ENCODE measurements around the gene PGBD5. TPM values are rescaled to one million over a fixed set of nuclear protein-coding genes. Genes with fewer than 3 reads are reported as not detected.
A peak's percentile ranks its signal among the peaks of the same experiment; 100 is the strongest.

Gene PGBD5
- total RNA-seq, 2 experiments from 2014 or later = not detected

DNA sequence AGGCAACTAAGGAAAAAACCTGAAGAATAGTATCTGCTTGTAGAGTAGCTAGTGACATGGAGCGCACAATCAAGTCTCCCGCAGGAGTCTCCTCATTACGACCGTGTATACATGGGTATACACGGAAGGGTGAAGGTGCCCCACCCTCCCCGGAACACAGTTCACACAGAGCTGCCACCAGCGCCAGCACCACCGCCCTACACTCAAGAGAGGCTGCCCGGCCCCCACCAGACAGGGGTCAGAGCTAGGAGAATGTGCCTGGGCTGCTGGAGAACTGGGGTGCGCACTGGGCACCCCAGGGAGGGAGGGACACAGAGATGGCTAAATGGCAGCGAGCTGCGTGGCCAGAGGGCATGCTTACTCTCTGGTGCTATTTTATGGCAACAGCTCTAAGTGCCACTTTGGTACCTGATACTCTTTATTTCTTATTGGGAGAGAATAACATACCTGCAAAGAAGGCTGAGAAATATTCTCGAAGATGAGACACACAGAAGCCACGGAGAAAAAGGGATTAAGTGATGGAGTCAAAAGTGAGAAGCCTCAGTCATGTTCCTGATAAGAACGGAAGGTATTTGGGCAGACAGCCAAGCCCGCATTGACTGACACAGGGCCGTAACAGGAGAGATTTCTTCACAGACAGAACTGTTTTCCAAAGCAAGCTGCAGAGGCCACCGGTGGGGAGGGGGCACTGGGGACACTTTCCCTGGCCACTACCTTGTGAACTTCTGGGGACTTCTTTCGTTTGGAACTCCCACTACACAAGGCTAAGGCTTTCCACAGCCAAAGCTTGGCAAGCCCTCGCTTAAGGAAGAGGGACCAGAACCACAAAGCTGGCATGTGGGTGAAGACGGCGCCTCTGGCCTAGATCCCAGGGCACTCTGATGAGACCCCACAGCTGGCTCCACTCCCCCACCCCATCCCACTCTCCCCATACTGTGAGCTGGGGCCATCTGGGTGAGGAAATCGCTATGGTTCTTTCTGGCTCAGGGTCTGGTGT, 108.0 kb downstream of the PGBD5 start:
- Mint-ChIP-seq H3K27me3 (ENCODE audit: low read depth) (peaks cover 1% of the 10 kb centered on the region), H3K4me1 (ENCODE audit: low read depth) (no peaks in the 10 kb centered on the region), H3K4me3 (no peak overlapping the region), H3K27ac (no peak overlapping the region), H3K9me3 (no peaks in the 10 kb centered on the region), H3K36me3 (ENCODE audit: low read depth) (no peaks in the 10 kb centered on the region)
- intact Hi-C loops (cut with micrococcal nuclease) = loop anchor here (10.0 kb wide), 1 partner anchor 813 kb away; the partner anchor contains the start of gene NUP133
- DNase-seq = no peak
- CTCF ChIA-PET = interaction anchor here (0.7 kb wide), 1 partner anchor 469 kb away, joined by 4 read pairs; no protein-coding TSS in a partner anchor

DNA sequence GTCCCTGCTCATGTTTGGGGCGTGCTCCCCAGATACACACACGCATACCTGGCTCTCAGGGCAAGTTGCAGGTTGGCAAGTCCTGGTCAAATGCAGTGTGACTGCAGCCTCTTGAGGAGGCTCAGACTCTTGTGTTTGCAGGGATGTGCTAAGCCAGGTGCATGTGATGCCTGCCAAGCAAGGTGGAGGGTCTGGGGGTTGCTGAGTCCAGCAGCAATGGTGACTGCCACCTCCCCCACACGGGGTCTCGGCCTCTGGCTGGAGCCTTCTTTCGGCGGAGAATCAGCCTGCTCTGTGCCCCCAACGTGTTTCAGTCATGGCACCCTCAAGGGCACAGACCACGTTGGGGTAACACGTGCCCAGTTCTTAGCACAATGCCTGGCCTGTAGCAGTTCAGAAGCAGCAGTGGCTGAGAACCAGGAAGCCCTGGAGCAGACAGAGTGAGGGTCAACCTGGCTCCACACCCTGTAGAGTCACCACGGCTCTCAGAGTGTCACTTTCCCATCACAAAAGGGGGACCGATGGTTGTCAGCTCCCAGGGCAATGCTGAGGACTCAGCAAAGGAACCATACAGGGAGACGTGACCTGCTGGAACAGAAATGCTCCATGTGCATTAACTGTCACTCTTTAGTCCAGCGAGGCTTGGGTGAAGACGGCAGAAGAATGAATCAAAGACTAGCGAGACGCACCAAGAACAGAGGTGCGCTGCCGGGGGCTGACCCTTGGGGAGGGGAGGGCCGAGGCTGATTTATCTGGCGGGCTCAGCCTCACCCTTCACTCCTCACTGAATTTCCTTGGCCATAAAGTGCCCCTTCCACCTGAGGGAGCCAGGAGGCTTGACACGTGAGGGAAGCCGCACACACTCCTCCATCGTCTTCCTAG, 109.0 kb downstream of the PGBD5 start:
- Mint-ChIP-seq H3K27ac (no peak overlapping the region), H3K9me3 (no peaks in the 10 kb centered on the region), H3K27me3 (ENCODE audit: low read depth) (peaks cover 4% of the 10 kb centered on the region), H3K4me1 (ENCODE audit: low read depth) (no peaks in the 10 kb centered on the region), H3K4me3 (no peak overlapping the region), H3K36me3 (ENCODE audit: low read depth) (no peaks in the 10 kb centered on the region)
- CTCF ChIA-PET = no interaction called here
- intact Hi-C loops (cut with micrococcal nuclease) = loop anchor here (10.0 kb wide), 1 partner anchor 812 kb away; the partner anchor contains the start of gene NUP133
- DNase-seq = no peak

DNA sequence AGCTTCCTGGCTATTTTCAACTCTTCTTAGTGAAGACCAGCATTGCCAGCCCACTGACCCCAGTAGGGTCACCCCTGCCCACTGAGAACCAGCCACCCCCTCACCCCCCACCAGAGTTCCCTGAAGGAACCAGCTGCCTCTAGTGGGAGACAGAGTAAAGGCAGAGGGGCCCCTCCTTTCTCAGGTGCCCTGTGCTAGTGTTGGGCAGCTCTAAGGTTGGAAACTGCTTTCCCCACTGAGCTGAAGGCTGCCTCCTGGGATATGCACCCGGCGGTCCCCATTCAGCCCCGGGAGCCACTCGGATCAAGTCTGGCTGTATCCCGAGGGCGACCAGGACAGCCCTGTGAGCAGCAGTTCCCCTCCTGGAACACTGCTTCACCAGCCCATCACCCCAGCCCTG, 111.0 kb downstream of the PGBD5 start:
- CTCF ChIA-PET = no interaction called here
- intact Hi-C loops (cut with micrococcal nuclease) = loop anchor here (10.0 kb wide), 1 partner anchor 810 kb away; the partner anchor contains the start of gene NUP133
- no peak overlapping the region for H3K4me3 Mint-ChIP-seq
- H3K36me3 Mint-ChIP-seq (ENCODE audit: low read depth) = no peaks in the 10 kb centered on the region
- H3K27ac Mint-ChIP-seq = no peak overlapping the region
- peaks cover 4% of the 10 kb centered on the region for H3K27me3 Mint-ChIP-seq (ENCODE audit: low read depth)
- no peaks in the 10 kb centered on the region for H3K9me3 Mint-ChIP-seq
- no peak for DNase-seq
- peaks cover 2% of the 10 kb centered on the region for H3K4me1 Mint-ChIP-seq (ENCODE audit: low read depth)

DNA sequence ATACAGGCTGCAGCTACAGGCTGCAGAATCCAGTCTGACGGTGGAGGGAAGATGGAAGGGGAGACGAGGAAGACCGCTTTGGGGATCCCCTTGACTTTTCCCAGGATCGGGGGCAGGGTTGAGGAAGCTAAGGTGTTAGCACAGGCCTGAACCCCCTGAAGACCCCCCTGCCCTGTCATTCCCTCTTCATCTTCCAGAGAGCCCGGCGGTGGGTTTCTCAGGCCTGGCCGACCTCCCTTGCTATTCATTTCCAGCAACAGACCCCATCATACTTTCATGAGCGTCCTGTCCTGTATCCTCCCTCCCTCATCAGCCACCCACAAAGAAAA, 112.0 kb downstream of the PGBD5 start:
- Mint-ChIP-seq H3K4me1 (ENCODE audit: low read depth) (peaks cover 2% of the 10 kb centered on the region), H3K4me3 (no peak overlapping the region), H3K27me3 (ENCODE audit: low read depth) (peaks cover 4% of the 10 kb centered on the region), H3K9me3 (no peaks in the 10 kb centered on the region), H3K36me3 (ENCODE audit: low read depth) (no peaks in the 10 kb centered on the region), H3K27ac (no peak overlapping the region)
- DNase-seq = no peak
- intact Hi-C loops (cut with micrococcal nuclease) = loop anchor here (5.0 to 10.0 kb wide), 2 partner anchors 147 to 809 kb away; partner anchors contain the start of gene NUP133
- CTCF ChIA-PET = interaction anchor here (1.3 kb wide), 1 partner anchor 9 kb away, joined by 3 read pairs; no protein-coding TSS in a partner anchor

DNA sequence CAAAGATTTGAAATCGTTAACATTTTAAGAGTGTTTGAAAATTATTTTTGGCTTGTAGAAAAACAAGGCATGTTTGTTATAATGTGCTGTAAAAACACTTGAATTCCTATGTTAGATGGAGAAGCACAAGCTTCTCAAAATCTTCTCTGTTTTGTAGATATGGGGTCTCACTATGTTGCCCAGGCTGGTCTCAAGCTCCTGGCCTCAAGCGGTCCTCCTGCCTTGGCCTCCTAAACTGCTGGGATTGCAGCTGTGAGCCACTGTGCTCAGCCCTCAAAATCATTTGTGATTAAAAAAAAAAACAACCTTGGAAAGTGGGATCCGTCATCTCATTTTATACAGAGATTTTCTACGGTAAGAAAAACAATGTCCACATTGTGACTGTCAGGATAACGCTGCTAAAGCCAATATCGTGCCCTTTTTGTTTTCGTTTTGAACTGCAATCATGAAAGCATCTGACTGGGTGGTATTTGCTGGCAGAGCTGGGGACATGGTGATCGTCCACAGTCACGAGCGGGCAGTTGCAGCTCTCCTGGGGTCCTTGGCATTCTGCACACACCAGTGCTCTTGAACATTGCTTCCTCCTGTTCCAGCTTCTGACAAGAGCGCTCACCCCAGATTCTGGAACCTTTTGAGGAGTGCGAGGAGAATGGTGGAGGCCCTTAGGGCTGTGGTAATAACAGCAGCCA, 112.5 kb downstream of the PGBD5 start:
- H3K27me3 Mint-ChIP-seq (ENCODE audit: low read depth) = peaks cover 4% of the 10 kb centered on the region
- CTCF ChIA-PET = interaction anchor here (1.3 to 2.9 kb wide), 2 partner anchors 8 to 652 kb away, joined by 3 to 13 read pairs; no protein-coding TSS in a partner anchor
- H3K9me3 Mint-ChIP-seq = no peaks in the 10 kb centered on the region
- no peak overlapping the region for H3K4me3 Mint-ChIP-seq
- H3K27ac Mint-ChIP-seq = no peak overlapping the region
- no peak for DNase-seq
- no peaks in the 10 kb centered on the region for H3K36me3 Mint-ChIP-seq (ENCODE audit: low read depth)
- H3K4me1 Mint-ChIP-seq (ENCODE audit: low read depth) = peaks cover 2% of the 10 kb centered on the region
- intact Hi-C loops (cut with micrococcal nuclease) = loop anchor here (5.0 to 10.0 kb wide), 2 partner anchors 146 to 809 kb away; partner anchors contain the start of gene NUP133

DNA sequence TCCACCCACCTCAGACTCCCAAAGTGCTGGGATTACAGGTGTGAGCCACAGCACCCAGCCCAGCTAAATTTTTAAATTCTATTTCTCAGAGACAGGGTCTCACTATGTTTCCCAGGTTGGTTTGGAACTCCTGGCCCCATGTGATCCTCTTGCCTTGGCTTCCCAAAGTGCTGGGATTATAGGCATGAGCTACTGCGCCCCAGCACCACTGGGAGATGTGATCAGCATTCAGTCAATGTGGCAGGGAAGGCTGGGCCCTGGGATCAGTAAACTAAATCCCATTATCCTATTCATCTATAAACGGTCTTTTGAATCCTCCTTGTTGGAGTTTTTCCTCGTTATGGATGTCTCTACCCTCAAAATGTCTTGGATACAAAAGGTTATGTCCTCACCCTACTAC, 113.5 kb downstream of the PGBD5 start:
- Mint-ChIP-seq H3K36me3 (ENCODE audit: low read depth) (no peaks in the 10 kb centered on the region), H3K4me1 (ENCODE audit: low read depth) (peaks cover 2% of the 10 kb centered on the region), H3K9me3 (no peaks in the 10 kb centered on the region), H3K27ac (no peak overlapping the region), H3K4me3 (no peak overlapping the region), H3K27me3 (ENCODE audit: low read depth) (peaks cover 4% of the 10 kb centered on the region)
- DNase-seq = no peak
- CTCF ChIA-PET = interaction anchor here (2.9 kb wide), 1 partner anchor 651 kb away, joined by 13 read pairs; no protein-coding TSS in a partner anchor
- intact Hi-C loops (cut with micrococcal nuclease) = loop anchor here (5.0 to 10.0 kb wide), 2 partner anchors 145 to 808 kb away; partner anchors contain the start of gene NUP133

DNA sequence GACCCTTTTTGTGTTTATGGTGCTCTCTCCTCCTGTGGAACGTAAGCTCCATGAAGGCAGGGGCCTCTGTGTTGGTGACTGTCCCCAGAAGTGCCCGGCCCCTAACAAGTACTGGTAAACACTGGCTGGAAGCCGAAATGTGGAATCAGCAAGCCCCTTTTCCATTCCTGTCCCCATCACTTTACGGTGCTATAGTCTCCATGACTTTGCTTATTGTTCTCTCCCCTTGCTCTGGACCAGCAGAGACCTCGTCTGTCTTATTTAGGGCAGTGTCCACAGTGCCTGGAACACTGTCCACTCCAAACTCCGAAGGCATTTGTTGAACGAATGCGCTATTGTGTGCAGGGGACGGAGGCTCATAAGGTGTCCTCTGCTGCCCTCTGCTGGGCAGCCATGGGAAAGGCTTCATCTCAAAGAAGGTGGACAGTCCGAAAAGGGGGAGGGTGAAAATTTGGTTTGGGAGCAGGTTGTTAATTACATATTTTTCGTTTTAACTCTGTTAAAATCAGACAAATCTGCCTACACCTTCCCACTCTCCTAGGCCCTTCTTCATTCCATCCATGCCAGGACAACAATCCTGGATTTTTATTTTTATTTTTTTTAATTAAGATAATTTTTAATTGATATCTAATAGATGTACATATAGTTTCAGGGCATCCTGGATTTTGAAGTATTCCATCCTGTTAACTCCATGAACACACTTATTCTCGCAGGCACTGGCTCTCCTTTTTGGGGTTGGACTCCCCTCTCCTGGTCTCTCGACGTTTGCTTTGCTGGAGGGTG, 115.6 kb downstream of the PGBD5 start:
- CTCF ChIA-PET = interaction anchor here (0.6 to 2.9 kb wide), 5 partner anchors 456 to 1833 kb away, joined by 3 to 13 read pairs (median 3); no protein-coding TSS in a partner anchor
- peaks cover 4% of the 10 kb centered on the region for H3K27me3 Mint-ChIP-seq (ENCODE audit: low read depth)
- no peak overlapping the region for H3K4me3 Mint-ChIP-seq

DNA sequence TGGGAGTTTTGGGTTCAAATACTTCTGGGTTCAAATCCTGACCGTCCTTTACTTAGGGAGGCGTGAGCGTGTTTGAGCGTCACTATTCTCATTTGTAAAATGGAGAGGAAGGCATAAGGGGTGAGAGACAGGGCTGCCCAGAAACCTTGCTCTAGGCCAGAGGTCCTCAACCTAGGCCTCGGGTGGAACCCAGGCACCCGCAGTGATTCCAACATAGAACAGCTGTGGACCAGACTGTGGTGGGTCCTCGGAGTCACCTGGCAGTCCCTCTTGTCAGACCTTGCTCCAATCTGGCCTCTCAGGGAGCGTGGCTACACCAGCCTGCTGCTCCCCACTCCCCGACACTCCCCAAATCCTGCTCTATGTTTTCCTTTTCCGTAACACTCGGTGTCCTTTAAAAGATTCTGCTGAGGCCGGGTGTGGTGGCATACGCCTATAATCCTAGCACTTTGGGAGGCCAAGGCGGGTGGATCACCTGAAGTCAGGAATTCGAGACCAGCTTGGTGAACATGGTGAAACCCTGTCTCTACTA, 116.4 kb downstream of the PGBD5 start:
- CTCF ChIA-PET = interaction anchor here (0.6 to 0.7 kb wide), 4 partner anchors 455 to 1833 kb away, joined by 3 to 6 read pairs (median 3); no protein-coding TSS in a partner anchor
- Mint-ChIP-seq H3K4me3 (no peak overlapping the region), H3K27me3 (ENCODE audit: low read depth) (peaks cover 4% of the 10 kb centered on the region), H3K36me3 (ENCODE audit: low read depth) (no peaks in the 10 kb centered on the region), H3K4me1 (ENCODE audit: low read depth) (peaks cover 10% of the 10 kb centered on the region), H3K9me3 (no peaks in the 10 kb centered on the region), H3K27ac (no peak overlapping the region)
- intact Hi-C loops (cut with micrococcal nuclease) = loop anchor here (1.0 to 10.0 kb wide), 4 partner anchors 142 to 1051 kb away; partner anchors contain the start of gene NUP133
- DNase-seq = no peak

More for the DNA sequence above, 115.6 kb downstream of the PGBD5 start:
- Mint-ChIP-seq H3K9me3 (no peaks in the 10 kb centered on the region), H3K36me3 (ENCODE audit: low read depth) (no peaks in the 10 kb centered on the region), H3K27ac (no peak overlapping the region), H3K4me1 (ENCODE audit: low read depth) (peaks cover 10% of the 10 kb centered on the region)
- intact Hi-C loops (cut with micrococcal nuclease) = loop anchor here (1.0 to 10.0 kb wide), 4 partner anchors 143 to 1052 kb away; partner anchors contain the start of gene NUP133
- peak; percentile 75 for DNase-seq

DNA sequence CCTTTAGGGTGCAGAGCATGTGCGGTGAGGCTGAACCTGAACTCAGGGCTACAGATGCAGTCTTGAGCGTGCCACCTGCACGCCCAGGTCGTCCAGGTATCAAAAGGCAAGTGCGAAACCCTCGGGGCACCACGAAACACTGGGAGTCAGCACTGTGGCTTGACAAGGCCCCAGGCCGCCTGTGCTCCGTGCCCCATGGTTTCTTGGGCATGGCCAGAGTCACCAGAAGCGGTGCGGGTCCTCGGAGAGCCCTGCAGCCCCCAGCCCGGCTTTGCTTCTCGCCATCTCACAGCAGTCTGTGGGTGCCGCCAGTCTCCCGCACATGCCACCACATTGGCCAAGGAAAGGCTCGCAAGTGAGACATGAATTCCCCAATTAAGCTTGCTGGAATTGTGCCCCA, 117.3 kb downstream of the PGBD5 start:
- H3K36me3 Mint-ChIP-seq (ENCODE audit: low read depth) = no peaks in the 10 kb centered on the region
- no peak for DNase-seq
- no peaks in the 10 kb centered on the region for H3K9me3 Mint-ChIP-seq
- H3K4me3 Mint-ChIP-seq = no peak overlapping the region
- intact Hi-C loops (cut with micrococcal nuclease) = no loop called here
- H3K27ac Mint-ChIP-seq = no peak overlapping the region
- peaks cover 4% of the 10 kb centered on the region for H3K27me3 Mint-ChIP-seq (ENCODE audit: low read depth)
- CTCF ChIA-PET = no interaction called here
- H3K4me1 Mint-ChIP-seq (ENCODE audit: low read depth) = peaks cover 14% of the 10 kb centered on the region

DNA sequence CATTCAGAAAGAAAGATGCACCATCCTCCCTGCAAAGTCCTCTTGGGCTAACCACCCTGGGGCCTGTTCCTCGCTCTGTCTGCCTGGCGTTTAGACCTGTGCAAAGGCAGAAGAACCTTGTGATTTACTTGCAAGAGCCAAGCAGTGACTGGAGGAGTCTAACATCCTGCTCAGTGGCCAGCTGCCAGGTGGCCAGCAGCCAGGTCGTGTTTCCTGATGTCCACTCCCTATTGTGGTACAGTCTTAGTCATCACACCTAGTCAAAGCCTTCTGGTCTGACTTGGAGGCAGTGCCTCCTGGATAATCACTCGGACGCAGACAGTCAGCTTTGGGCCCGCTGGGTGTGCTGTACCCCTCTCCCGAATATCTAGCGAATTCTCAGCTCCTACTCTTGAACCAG, 118.1 kb downstream of the PGBD5 start:
- no peak for DNase-seq
- CTCF ChIA-PET = interaction anchor here (0.7 kb wide), 1 partner anchor 38 kb away, joined by 3 read pairs; no protein-coding TSS in a partner anchor
- H3K4me3 Mint-ChIP-seq = no peak overlapping the region
- intact Hi-C loops (cut with micrococcal nuclease) = no loop called here
- H3K9me3 Mint-ChIP-seq = no peaks in the 10 kb centered on the region
- peaks cover 2% of the 10 kb centered on the region for H3K27me3 Mint-ChIP-seq (ENCODE audit: low read depth)
- H3K36me3 Mint-ChIP-seq (ENCODE audit: low read depth) = no peaks in the 10 kb centered on the region
- H3K27ac Mint-ChIP-seq = no peak overlapping the region
- peaks cover 21% of the 10 kb centered on the region for H3K4me1 Mint-ChIP-seq (ENCODE audit: low read depth)

All from activated naive CD4-positive, alpha-beta T cell treated with anti-CD3 and anti-CD28 coated beads for 36 hours (primary cell).